GM18909 (cell line): ENCODE data around the gene SUMF1.

Source experiments
- ATAC-seq: cut with Tn5 transposase; IDR thresholded peaks from one replicate; pipeline ENCODE4 v1.9.1; 2021; ENCODE audit warnings: mild to moderate bottlenecking; ENCODE audit not compliant: unreplicated experiment, poor library complexity

SUMF1 gene

GRCh38 chr3:4419386-4419785 lies 47.7 kb downstream of the SUMF1 start:
- ATAC-seq = no peak

GRCh38 chr3:4418156-4418555 lies 48.9 kb downstream of the SUMF1 start:
- no peak for ATAC-seq

- no peak for ATAC-seq
Observed at GRCh38 chr3:4417449-4417848, 49.6 kb downstream of the SUMF1 start.

- no peak for ATAC-seq
Observed at GRCh38 chr3:4416961-4417360, 50.1 kb downstream of the SUMF1 start.

GRCh38 chr3:4416427-4416945 lies 50.6 kb downstream of the SUMF1 start:
- no peak for ATAC-seq

- ATAC-seq = no peak
Observed at GRCh38 chr3:4413467-4413866, 53.6 kb downstream of the SUMF1 start.

GRCh38 chr3:4411833-4412232 lies 55.2 kb downstream of the SUMF1 start:
- no peak for ATAC-seq

- no peak for ATAC-seq
Observed at GRCh38 chr3:4411236-4411635, 55.8 kb downstream of the SUMF1 start.

- ATAC-seq = no peak
Observed at GRCh38 chr3:4410606-4411005, 56.5 kb downstream of the SUMF1 start.

- ATAC-seq = no peak
Observed at GRCh38 chr3:4409971-4410573, 57.0 kb downstream of the SUMF1 start.

- peak; percentile 39 for ATAC-seq
Observed at GRCh38 chr3:4409415-4409814, 57.7 kb downstream of the SUMF1 start.

GRCh38 chr3:4408958-4409357 lies 58.1 kb downstream of the SUMF1 start:
- ATAC-seq = no peak

- no peak for ATAC-seq
Observed at GRCh38 chr3:4407941-4408340, 59.1 kb downstream of the SUMF1 start.

- peak; percentile 75 for ATAC-seq
Observed at GRCh38 chr3:4406746-4407568, 60.1 kb downstream of the SUMF1 start.

- no peak for ATAC-seq
Observed at GRCh38 chr3:4404881-4405280, 62.2 kb downstream of the SUMF1 start.

- ATAC-seq = no peak
Observed at GRCh38 chr3:4401441-4401840, 65.6 kb downstream of the SUMF1 start.

GRCh38 chr3:4399476-4399875 lies 67.6 kb downstream of the SUMF1 start:
- no peak for ATAC-seq

GRCh38 chr3:4398941-4399245 lies 68.2 kb downstream of the SUMF1 start:
- no peak for ATAC-seq

- ATAC-seq = no peak
Observed at GRCh38 chr3:4398120-4398940, 68.7 kb downstream of the SUMF1 start.

- no peak for ATAC-seq
Observed at GRCh38 chr3:4397466-4397865, 69.6 kb downstream of the SUMF1 start.

GRCh38 chr3:4396542-4396941 lies 70.5 kb downstream of the SUMF1 start:
- no peak for ATAC-seq
